NCI-H748 (cell line): Measurements from ENCODE around the gene MYO1C.
A peak's percentile ranks its signal among the peaks of the same experiment; 100 is the strongest.
"Not testable (repeated sequence)": the region's sequence is repeated elsewhere in the genome, so short reads cannot be mapped to it uniquely, and the experiment has no call there.

Source experiments
- DNase-seq: peaks from one replicate; lab custom pipeline; 2025; ENCODE audit not compliant: unreplicated experiment; lab: John Stamatoyannopoulos, UW

The MYO1C gene

GRCh38 chr17:1467258-1467657, 25.2 kb downstream of the MYO1C start:
- DNase-seq = no peak

DNA sequence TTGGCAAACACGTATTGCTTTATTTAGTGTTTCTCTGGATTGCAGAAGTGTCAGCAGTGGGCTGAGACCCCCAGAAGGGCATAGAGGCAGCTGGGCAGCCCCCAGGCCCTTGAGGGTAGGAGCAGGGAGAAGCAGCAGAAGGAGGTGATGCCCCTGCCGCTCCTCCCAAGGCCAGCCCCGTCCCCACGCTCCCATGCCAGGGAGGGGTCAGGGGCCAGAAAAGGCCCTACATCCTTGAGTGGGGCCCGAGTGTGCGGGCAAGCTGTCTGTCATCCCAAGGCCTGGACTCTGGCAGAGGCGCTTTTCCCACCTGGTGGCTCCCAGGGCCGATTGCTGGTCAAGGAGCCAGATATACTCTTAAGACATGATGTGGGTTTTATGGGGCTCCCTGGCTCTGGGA, 28.3 kb downstream of the MYO1C start:
- no peak for DNase-seq

GRCh38 chr17:1462164-1463112, 30.0 kb downstream of the MYO1C start:
- DNase-seq = no peak

GRCh38 chr17:1461198-1461944, 31.1 kb downstream of the MYO1C start:
- DNase-seq = no peak

DNA sequence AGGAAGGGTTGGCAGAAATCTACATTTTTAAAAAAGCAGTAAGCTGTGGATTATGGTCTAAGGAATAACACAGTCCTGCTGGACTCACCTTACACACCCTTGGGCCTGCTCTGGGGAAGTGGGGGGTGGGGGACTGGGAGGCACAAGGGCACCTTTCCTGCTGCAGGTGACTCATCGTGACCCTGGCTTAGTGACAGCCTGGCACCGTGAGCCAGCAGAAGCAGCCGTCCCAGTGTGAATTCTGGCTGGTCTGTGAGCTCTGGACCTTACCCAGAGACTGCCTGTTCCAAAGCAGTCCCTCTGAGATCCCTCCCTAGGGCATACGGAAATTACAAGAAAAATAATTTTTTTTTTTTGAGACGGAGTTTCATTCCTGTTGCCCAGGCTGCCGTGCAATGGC, 32.3 kb downstream of the MYO1C start:
- no peak for DNase-seq

- DNase-seq = peak; percentile 99
These were observed 36.5 kb downstream of the MYO1C start, which contains the start of gene CRK for GRCh38 chr17:1455797-1456599. CRK (minus strand) TSS chr17:1456232; CDS start chr17:1456117, 115 bp downstream.

- DNase-seq = peak; percentile 68
These were observed 37.1 kb downstream of the MYO1C start for GRCh38 chr17:1455291-1455796.

DNA sequence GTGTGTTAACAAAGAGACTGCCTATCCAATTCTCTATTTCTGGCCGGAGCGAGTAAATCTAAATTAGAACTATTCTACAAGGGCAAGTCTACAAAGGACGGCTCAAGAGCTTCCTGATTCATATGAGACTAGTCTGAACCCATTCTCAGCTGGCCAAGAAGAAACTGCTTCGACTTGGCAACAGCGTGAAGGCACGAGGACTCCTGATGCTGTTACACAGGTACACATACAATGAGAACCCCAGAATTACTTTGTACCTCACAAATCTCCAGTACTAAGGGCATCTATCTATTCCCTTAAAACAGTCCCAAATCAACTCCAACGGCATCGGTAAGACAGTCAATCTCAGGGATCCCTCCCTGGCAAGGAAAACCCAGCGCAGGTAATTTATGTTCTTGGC, 37.9 kb downstream of the MYO1C start:
- no peak for DNase-seq

DNA sequence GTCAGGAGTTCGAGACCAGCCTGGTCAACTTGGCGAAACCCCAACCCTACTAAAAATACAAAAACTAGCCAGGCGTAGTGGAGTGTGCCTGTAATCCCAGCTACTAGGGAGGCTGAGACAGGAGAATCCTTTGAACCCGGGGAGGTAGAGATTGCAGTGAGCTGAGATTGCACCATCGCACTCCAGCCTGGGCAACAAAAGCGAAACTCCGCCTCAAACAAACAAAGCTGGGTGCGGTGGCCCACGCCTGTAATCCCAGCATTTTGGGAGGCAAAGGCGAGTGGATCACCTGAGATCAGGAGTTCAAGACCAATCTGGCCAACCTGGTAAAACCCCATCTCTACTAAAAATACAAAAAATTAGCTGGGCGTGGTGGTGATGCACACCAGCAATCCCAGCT, 38.8 kb downstream of the MYO1C start:
- not testable (repeated sequence) for DNase-seq

GRCh38 chr17:1452836-1453235, 39.6 kb downstream of the MYO1C start:
- DNase-seq = no peak

DNA sequence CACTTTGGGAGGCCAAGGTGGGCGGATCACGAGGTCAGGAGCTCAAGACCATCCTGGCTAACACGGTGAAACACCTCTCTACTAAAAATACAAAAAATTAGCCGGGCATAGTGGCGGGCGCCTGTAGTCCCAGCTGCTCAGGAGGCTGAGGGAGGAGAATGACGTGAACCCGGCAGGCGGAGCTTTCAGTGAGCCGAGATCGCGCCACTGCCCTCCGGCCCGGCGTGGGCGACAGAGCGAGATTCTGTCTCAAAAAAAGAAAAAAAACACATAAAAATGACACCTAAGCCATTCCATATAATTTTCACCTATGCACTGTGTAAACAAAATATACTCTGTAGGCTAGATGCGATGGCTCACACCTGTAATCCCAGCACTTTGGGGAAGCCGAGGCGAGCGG, 42.2 kb downstream of the MYO1C start:
- DNase-seq = not testable (repeated sequence)

- DNase-seq = no peak
These were observed 43.0 kb downstream of the MYO1C start for GRCh38 chr17:1449412-1449967.

GRCh38 chr17:1447052-1447451, 45.4 kb downstream of the MYO1C start:
- no peak for DNase-seq

- no peak for DNase-seq
These were observed 46.3 kb downstream of the MYO1C start for GRCh38 chr17:1446201-1446600.

- DNase-seq = not testable (repeated sequence)
These were observed 46.8 kb downstream of the MYO1C start for GRCh38 chr17:1445695-1446094.

DNA sequence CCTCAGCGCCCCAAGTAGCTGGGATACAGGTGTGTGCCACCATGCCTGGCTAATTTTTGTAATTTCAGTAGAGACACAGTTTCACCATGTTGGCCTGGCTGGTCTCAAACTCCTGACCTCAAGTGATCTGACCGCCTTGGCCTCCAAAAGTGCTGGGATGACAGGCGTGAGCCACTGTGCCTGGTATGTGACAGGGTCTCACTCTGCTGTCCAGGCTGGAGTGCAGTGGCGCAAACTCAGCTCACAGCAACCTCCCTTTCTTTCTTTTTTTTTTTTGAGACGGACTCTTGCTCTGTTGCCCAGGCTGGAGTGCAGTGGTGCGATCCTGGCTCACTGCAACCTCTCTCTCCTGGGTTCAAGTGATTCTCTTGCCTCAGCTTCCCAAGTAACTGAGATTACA, 49.8 kb downstream of the MYO1C start:
- not testable (repeated sequence) for DNase-seq

GRCh38 chr17:1442187-1442586, 50.3 kb downstream of the MYO1C start:
- DNase-seq = no peak

GRCh38 chr17:1440921-1441320, 51.6 kb downstream of the MYO1C start:
- DNase-seq = no peak

DNA sequence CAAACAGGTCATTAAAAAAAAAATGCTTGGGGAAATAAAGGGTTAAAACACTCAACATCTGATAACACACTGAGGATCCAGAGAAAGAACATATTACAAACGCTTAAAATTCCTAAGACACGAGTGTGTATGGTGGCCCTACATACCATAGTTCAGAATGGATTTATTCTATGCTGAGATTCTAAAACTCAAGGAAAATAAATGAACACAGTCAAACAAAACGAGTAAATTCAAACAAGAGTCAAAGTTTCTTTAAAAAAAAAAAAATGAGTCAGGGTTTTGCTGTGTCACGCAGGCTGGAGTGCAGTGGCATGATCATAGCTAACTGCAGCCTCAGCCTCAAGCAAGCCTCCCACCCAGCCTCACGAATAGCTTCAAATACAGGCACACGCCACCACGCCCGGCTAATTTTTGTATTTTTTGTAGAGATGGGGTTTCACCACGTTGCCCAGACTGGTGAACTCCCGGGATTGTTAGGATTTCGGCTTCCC, 53.8 kb downstream of the MYO1C start:
- DNase-seq = no peak

GRCh38 chr17:1435326-1435725, 57.2 kb downstream of the MYO1C start:
- DNase-seq = no peak
